ENCODE measurements around the gene COL5A3. TPM values are rescaled to one million over a fixed set of nuclear protein-coding genes. Genes with fewer than 3 reads are reported as not detected.

Gene COL5A3
- total RNA-seq, 2 experiments from 2014 or later: not detected

GRCh38 chr19:10037809-10038208 is 27.5 kb upstream of the COL5A3 start:
- no peak overlapping the region for H3K4me2 ChIP-seq (ENCODE audit: low read length)
- POLR2A ChIA-PET: interaction anchor here (0.6 kb wide), 1 partner anchor 330 kb away, joined by 3 read pairs; no protein-coding TSS in a partner anchor
- TF ChIP-seq EZH2phosphoT487 (IDR thresholded peaks at IDR 0.05; ENCODE audit: borderline replicate concordance, low read depth, low read length): no peak
- TF ChIP-seq, protein P1, sequence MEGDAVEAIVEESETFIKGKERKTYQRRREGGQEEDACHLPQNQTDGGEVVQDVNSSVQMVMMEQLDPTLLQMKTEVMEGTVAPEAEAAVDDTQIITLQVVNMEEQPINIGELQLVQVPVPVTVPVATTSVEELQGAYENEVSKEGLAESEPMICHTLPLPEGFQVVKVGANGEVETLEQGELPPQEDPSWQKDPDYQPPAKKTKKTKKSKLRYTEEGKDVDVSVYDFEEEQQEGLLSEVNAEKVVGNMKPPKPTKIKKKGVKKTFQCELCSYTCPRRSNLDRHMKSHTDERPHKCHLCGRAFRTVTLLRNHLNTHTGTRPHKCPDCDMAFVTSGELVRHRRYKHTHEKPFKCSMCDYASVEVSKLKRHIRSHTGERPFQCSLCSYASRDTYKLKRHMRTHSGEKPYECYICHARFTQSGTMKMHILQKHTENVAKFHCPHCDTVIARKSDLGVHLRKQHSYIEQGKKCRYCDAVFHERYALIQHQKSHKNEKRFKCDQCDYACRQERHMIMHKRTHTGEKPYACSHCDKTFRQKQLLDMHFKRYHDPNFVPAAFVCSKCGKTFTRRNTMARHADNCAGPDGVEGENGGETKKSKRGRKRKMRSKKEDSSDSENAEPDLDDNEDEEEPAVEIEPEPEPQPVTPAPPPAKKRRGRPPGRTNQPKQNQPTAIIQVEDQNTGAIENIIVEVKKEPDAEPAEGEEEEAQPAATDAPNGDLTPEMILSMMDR (conservative IDR thresholded peaks at IDR 0.05; ENCODE audit: low read length): no peak
- no peak overlapping the region for H3K4me3 ChIP-seq (ENCODE audit: low read depth, low read length, poor library complexity, severe bottlenecking)
- no peaks in the 10 kb centered on the region for H3K9me3 ChIP-seq (ENCODE audit: low read length)
- no peak overlapping the region for H2AFZ ChIP-seq (ENCODE audit: low read length)
- no peaks in the 10 kb centered on the region for H3K9me2 ChIP-seq (ENCODE audit: insufficient read depth, low read length)
- CTCF ChIA-PET (ENCODE audit: unreplicated experiment): no interaction called here
- intact Hi-C loops (cut with micrococcal nuclease; ENCODE audit: unreplicated experiment): no loop called here
- no TSS peak for BruUV-seq (replicated peaks)
- no peaks in the 10 kb centered on the region for H3K79me2 ChIP-seq (ENCODE audit: insufficient read depth, low read depth, low read length)
- no peaks in the 10 kb centered on the region for H4K20me1 ChIP-seq (ENCODE audit: insufficient read depth, low read length)
- no peaks in the 10 kb centered on the region for H3K36me3 ChIP-seq (ENCODE audit: insufficient read depth, low read length)
- H3K4me1 ChIP-seq (ENCODE audit: insufficient read depth, low read length, poor library complexity, severe bottlenecking): no peaks in the 10 kb centered on the region
- no peak overlapping the region for H3K27ac ChIP-seq (ENCODE audit: low read depth, low read length, poor library complexity, severe bottlenecking)
- no peak for DNase-seq (ENCODE audit: low spot score)

DNA sequence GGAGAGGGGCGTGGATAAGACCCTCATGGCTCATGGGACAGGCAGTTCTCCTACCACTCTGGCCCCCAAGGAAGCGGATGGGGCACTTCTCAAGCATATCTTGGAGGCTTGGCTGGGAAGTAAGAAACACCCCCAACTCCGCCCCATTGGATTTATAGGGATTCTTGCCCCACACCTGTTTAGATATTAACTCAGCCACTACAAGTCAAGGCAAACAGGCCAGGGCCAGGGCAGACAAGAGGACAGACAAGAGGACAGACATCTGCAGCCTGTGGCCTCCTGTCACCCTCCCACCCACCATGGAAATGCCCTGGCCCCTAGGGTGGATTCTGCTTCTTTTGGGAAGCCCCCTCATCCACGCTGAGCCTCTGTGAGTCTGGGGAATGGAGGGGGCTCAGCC is 27.1 kb upstream of the COL5A3 start:
- Histone ChIP-seq H3K9me2 (ENCODE audit: insufficient read depth, low read length) (no peaks in the 10 kb centered on the region), H3K79me2 (ENCODE audit: insufficient read depth, low read depth, low read length) (no peaks in the 10 kb centered on the region), H4K20me1 (ENCODE audit: insufficient read depth, low read length) (no peaks in the 10 kb centered on the region), H3K9me3 (ENCODE audit: low read length) (no peaks in the 10 kb centered on the region), H2AFZ (ENCODE audit: low read length) (no peak overlapping the region), H3K4me2 (ENCODE audit: low read length) (no peak overlapping the region), H3K4me1 (ENCODE audit: insufficient read depth, low read length, poor library complexity, severe bottlenecking) (no peaks in the 10 kb centered on the region), H3K36me3 (ENCODE audit: insufficient read depth, low read length) (no peaks in the 10 kb centered on the region), H3K4me3 (ENCODE audit: low read depth, low read length, poor library complexity, severe bottlenecking) (no peak overlapping the region), H3K27ac (ENCODE audit: low read depth, low read length, poor library complexity, severe bottlenecking) (no peak overlapping the region)
- POLR2A ChIA-PET: interaction anchor here (0.6 kb wide), 1 partner anchor 331 kb away, joined by 3 read pairs; no protein-coding TSS in a partner anchor
- BruUV-seq (replicated peaks): no TSS peak
- CTCF ChIA-PET (ENCODE audit: unreplicated experiment): no interaction called here
- intact Hi-C loops (cut with micrococcal nuclease; ENCODE audit: unreplicated experiment): no loop called here
- no peak for TF ChIP-seq EZH2phosphoT487 (IDR thresholded peaks at IDR 0.05; ENCODE audit: borderline replicate concordance, low read depth, low read length)
- TF ChIP-seq, protein P1 (conservative IDR thresholded peaks at IDR 0.05; ENCODE audit: low read length): no peak
- DNase-seq (ENCODE audit: low spot score): no peak

- no peaks in the 10 kb centered on the region for H3K9me2 ChIP-seq (ENCODE audit: insufficient read depth, low read length)
- no peak overlapping the region for H3K27ac ChIP-seq (ENCODE audit: low read depth, low read length, poor library complexity, severe bottlenecking)
- no peak overlapping the region for H3K4me3 ChIP-seq (ENCODE audit: low read depth, low read length, poor library complexity, severe bottlenecking)
- H3K9me3 ChIP-seq (ENCODE audit: low read length): no peaks in the 10 kb centered on the region
- no peak for TF ChIP-seq EZH2phosphoT487 (IDR thresholded peaks at IDR 0.05; ENCODE audit: borderline replicate concordance, low read depth, low read length)
- TF ChIP-seq, protein P1 (conservative IDR thresholded peaks at IDR 0.05; ENCODE audit: low read length): no peak
- no TSS peak for BruUV-seq (replicated peaks)
- H3K36me3 ChIP-seq (ENCODE audit: insufficient read depth, low read length): no peaks in the 10 kb centered on the region
- no peak for DNase-seq (ENCODE audit: low spot score)
- no peaks in the 10 kb centered on the region for H4K20me1 ChIP-seq (ENCODE audit: insufficient read depth, low read length)
- H3K79me2 ChIP-seq (ENCODE audit: insufficient read depth, low read depth, low read length): no peaks in the 10 kb centered on the region
- intact Hi-C loops (cut with micrococcal nuclease; ENCODE audit: unreplicated experiment): no loop called here
- ChIA-PET CTCF (ENCODE audit: unreplicated experiment) (no interaction called here), POLR2A (no interaction called here)
- H3K4me1 ChIP-seq (ENCODE audit: insufficient read depth, low read length, poor library complexity, severe bottlenecking): no peaks in the 10 kb centered on the region
- H3K4me2 ChIP-seq (ENCODE audit: low read length): no peak overlapping the region
- H2AFZ ChIP-seq (ENCODE audit: low read length): no peak overlapping the region
These were observed 26.3 kb upstream of the COL5A3 start for GRCh38 chr19:10036601-10037071.

Measured in OCI-LY7 (cell line).